Measurements from ENCODE around the gene GRID1. TPM values are rescaled to one million over a fixed set of nuclear protein-coding genes. Genes with fewer than 3 reads are reported as not detected.

The GRID1 gene
- total RNA-seq, 3 donors from 2014 or later, result 0.61 to 1.9 (median 0.87) TPM

- intact Hi-C loops (cut with DNase I, micrococcal nuclease), result no loop called here
- H3K4me1 ChIP-seq (ENCODE audit: low read depth), result no peaks in the 10 kb centered on the region
- TF ChIP-seq, protein P1, sequence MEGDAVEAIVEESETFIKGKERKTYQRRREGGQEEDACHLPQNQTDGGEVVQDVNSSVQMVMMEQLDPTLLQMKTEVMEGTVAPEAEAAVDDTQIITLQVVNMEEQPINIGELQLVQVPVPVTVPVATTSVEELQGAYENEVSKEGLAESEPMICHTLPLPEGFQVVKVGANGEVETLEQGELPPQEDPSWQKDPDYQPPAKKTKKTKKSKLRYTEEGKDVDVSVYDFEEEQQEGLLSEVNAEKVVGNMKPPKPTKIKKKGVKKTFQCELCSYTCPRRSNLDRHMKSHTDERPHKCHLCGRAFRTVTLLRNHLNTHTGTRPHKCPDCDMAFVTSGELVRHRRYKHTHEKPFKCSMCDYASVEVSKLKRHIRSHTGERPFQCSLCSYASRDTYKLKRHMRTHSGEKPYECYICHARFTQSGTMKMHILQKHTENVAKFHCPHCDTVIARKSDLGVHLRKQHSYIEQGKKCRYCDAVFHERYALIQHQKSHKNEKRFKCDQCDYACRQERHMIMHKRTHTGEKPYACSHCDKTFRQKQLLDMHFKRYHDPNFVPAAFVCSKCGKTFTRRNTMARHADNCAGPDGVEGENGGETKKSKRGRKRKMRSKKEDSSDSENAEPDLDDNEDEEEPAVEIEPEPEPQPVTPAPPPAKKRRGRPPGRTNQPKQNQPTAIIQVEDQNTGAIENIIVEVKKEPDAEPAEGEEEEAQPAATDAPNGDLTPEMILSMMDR (IDR thresholded peaks at IDR 0.05), result no peak
- no peaks in the 10 kb centered on the region for H3K36me3 ChIP-seq (ENCODE audit: low read depth)
- ATAC-seq (no peak), DNase-seq (no peak)
- H3K4me3 ChIP-seq, result no peak overlapping the region
- H3K9me3 ChIP-seq, result no peaks in the 10 kb centered on the region
These were observed 6.6 kb downstream of the GRID1 start for GRCh38 chr10:86359954-86360353.

GRCh38 chr10:86359111-86359510, 7.5 kb downstream of the GRID1 start:
- H3K4me1 ChIP-seq (ENCODE audit: low read depth), result no peaks in the 10 kb centered on the region
- DNase-seq, result peak in 1 of 3 donors; percentile 7
- H3K4me3 ChIP-seq, result no peak overlapping the region
- no peaks in the 10 kb centered on the region for H3K9me3 ChIP-seq
- no peak for ATAC-seq
- TF ChIP-seq, protein P1 (IDR thresholded peaks at IDR 0.05), result no peak
- H3K36me3 ChIP-seq (ENCODE audit: low read depth), result no peaks in the 10 kb centered on the region
- intact Hi-C loops (cut with DNase I, micrococcal nuclease), result no loop called here

DNA sequence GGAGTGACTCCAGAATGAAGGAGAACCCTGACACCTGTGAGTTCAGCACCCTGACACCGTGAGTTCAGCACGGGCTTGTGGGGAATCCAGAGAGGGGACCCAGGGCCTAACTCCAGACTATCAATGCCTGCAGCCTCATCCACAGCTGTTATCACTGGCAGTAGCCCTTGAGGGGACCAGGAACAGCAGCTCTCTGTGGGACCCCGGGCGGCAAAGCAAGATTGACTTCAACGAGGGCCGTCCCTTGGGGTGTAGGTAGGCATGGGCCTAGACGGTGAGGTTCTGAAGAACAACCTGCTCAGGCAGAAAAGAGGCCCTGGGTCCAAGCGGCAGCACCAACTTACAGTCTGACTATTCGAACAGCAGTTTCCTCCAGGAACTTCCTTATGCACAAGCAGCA, 8.9 kb downstream of the GRID1 start:
- Histone ChIP-seq H3K36me3 (ENCODE audit: low read depth) (no peaks in the 10 kb centered on the region), H3K9me3 (no peaks in the 10 kb centered on the region), H3K4me1 (ENCODE audit: low read depth) (no peaks in the 10 kb centered on the region), H3K4me3 (no peak overlapping the region)
- DNase-seq (peak in 1 of 3 donors; percentile 18), ATAC-seq (no peak)
- intact Hi-C loops (cut with DNase I, micrococcal nuclease), result no loop called here
- TF ChIP-seq, protein P1 (IDR thresholded peaks at IDR 0.05), result no peak

DNA sequence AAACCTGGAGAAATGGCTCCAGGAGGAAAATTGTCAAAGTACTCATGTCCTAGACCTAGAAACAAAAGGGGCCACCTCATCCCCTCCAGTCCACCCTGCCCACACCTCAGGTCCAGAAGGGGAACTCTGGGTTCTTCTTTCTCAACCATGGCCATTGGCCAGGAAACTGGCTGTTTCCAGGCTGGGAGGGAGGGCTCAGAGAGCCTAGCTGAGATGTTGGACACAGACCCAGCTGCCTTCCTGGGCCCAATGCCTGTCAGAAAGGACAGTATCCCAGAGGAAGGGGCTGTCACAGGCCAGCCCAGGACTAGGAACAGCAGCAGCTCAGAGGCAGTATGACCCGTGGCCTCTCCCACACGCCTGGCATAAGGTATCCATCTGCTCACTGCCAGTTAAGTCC, 9.6 kb downstream of the GRID1 start:
- H3K36me3 ChIP-seq (ENCODE audit: low read depth), result no peaks in the 10 kb centered on the region
- no peaks in the 10 kb centered on the region for H3K9me3 ChIP-seq
- TF ChIP-seq, protein P1 (IDR thresholded peaks at IDR 0.05), result no peak
- no peak for ATAC-seq
- H3K4me3 ChIP-seq, result no peak overlapping the region
- intact Hi-C loops (cut with DNase I, micrococcal nuclease), result no loop called here
- DNase-seq, result peak in 1 of 3 donors; percentile 13
- no peaks in the 10 kb centered on the region for H3K4me1 ChIP-seq (ENCODE audit: low read depth)

GRCh38 chr10:86356296-86356695, 10.3 kb downstream of the GRID1 start:
- H3K9me3 ChIP-seq, result no peaks in the 10 kb centered on the region
- intact Hi-C loops (cut with DNase I, micrococcal nuclease), result no loop called here
- DNase-seq (peak in 1 of 3 donors; percentile 5), ATAC-seq (no peak)
- no peak overlapping the region for H3K4me3 ChIP-seq
- TF ChIP-seq, protein P1 (IDR thresholded peaks at IDR 0.05), result no peak
- H3K4me1 ChIP-seq (ENCODE audit: low read depth), result no peaks in the 10 kb centered on the region
- H3K36me3 ChIP-seq (ENCODE audit: low read depth), result no peaks in the 10 kb centered on the region

GRCh38 chr10:86355571-86356038, 11.0 kb downstream of the GRID1 start:
- no peaks in the 10 kb centered on the region for H3K36me3 ChIP-seq (ENCODE audit: low read depth)
- intact Hi-C loops (cut with DNase I, micrococcal nuclease), result no loop called here
- DNase-seq (peak; percentile 36 to 52 (median 40)), ATAC-seq (peak; percentile 49)
- H3K9me3 ChIP-seq, result no peaks in the 10 kb centered on the region
- H3K4me3 ChIP-seq, result no peak overlapping the region
- TF ChIP-seq, protein P1 (IDR thresholded peaks at IDR 0.05), result no peak
- H3K4me1 ChIP-seq (ENCODE audit: low read depth), result no peaks in the 10 kb centered on the region
